KG1 (cell line): Measurements from ENCODE around the gene ZNF765.
"Not testable (repeated sequence)": the region's sequence is repeated elsewhere in the genome, so short reads cannot be mapped to it uniquely, and the experiment has no call there.

Experiments
- DNase-seq: peaks from one replicate; lab custom pipeline; 2025; lab: John Stamatoyannopoulos, UW

The ZNF765 gene

GRCh38 chr19:53422551-53422950 is 27.6 kb downstream of the ZNF765 start:
- no peak for DNase-seq

DNA sequence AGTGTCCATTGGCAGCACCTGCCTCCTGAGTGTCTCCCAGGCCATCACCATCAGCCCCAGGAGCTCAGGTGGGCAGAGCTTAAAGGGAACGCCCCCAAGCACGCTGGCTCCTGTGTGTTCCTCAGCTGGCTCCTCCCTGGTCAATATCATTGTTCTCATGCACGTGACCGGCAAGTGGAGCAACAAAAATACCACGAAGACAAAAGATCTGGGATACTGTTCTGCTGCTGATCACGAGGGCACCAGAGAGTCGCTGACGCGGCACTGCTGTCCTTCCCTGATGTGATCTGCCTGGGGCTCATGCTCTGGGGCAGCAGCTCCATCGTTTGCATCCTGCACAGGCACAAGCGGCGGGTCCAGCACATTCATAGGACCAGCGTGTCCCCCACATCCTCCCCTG is 28.1 kb downstream of the ZNF765 start:
- DNase-seq, result not testable (repeated sequence)

- not testable (repeated sequence) for DNase-seq
Observed at GRCh38 chr19:53423680-53424079, 28.7 kb downstream of the ZNF765 start.

- DNase-seq, result peak; percentile 34
Observed at GRCh38 chr19:53424968-53425597, 30.1 kb downstream of the ZNF765 start.

- DNase-seq, result peak; percentile 82
Observed at GRCh38 chr19:53431399-53432087, 36.6 kb downstream of the ZNF765 start, which contains the start of gene ZNF761. Gene ZNF761, plus strand, starts transcription at chr19:53431984. Its CDS starts 15,285 bp downstream, at chr19:53447269.

GRCh38 chr19:53432088-53432661 is 37.2 kb downstream of the ZNF765 start:
- DNase-seq, result peak; percentile 25

DNA sequence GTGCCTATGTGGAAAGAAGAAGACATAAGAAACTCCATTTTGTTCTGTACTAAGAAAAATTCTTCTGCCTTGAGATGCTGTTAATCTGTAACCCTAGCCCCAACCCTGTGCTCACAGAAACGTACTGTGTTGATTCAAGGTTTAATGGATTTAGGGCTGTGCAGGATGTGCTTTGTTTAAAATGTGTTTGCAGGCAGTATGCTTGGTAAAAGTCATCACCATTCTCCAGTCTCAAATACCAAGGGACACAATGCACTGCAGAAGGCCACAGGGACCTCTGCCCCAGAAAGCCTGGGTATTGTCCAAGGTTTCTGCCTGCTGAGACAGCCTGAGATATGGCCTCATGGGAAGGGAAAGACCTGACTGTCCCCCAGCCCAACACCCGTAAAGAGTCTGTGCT is 48.9 kb downstream of the ZNF765 start:
- not testable (repeated sequence) for DNase-seq

DNA sequence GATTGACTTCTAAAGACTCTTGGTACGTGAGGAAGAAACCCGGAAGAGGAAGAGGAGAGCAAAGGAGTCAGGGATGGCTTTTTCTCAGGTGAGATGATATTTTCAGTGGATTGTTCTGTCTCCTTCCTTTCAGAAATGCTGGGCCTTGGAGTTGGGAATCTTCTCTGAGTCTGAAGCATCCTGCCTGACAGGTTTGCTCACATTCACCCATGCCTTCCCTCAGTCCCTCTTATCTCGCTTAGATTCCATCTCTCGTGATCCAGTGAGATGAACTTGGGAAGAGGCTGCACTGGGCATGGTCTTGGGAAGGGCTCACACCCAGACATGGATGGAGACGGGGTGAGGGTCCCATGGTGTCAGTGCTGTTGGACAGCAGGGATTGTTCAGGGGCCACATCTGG is 52.2 kb downstream of the ZNF765 start:
- DNase-seq, result not testable (repeated sequence)

GRCh38 chr19:53455828-53456227 is 60.9 kb downstream of the ZNF765 start:
- DNase-seq, result no peak

GRCh38 chr19:53460131-53460721 is 65.3 kb downstream of the ZNF765 start:
- not testable (repeated sequence) for DNase-seq

DNA sequence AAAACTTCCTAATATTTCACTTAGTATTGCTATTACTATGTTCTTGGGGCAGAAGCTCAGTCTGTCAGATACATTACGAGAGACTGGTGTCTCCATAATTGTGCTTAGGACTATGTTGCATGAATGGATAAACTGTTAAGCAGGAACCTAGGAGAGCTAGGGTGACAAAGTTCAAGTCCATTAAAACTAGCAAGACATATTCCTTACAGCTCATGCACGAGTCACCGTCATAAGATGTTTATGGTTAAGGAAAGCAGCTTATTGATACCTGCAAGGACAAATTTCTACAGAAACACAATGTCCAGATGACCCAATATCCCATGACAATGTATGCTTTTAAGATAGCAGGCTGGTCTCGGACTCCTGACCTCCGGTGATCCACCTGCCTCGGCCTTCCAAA is 66.9 kb downstream of the ZNF765 start:
- no peak for DNase-seq

DNA sequence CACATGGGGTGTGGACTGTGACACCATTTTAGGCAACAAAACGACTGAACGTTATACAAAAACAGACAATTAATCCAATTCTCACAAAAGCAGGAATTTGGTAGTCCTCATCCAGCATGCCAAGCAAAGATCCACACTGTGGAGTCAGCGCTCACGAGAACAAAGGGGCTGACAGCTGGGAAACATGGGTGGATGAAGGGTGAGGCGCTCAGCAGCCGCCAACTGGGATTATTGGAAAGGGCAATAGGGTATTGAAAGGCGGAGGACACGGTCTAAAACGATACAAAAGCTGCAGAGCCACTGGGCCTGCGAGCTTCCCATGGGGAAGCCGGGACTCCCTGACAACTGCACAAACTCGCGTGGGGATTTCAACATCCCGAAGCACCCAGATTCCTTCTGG is 67.9 kb downstream of the ZNF765 start:
- DNase-seq, result no peak

DNA sequence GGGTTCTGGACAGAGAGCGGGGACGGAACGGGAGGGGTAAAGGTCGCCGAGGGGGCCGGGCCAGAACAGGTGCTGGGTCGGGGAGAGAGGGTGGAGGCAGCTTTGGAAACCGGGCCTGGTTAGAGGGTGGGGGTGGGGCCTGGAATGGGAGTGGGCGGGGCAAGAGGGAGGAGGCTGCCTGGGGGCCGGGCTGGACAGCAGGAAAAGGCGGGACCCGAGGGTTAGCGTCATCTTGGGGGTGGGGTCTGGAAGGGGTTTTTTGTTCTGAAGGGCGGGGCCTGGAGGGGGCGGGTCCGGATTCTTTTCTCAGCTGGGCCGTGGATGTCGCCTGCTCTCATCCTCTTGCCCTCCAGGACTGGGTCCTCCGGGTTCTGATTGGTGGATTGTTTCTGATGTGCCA is 68.3 kb downstream of the ZNF765 start:
- no peak for DNase-seq

GRCh38 chr19:53466726-53467484 is 72.0 kb downstream of the ZNF765 start:
- DNase-seq, result no peak

GRCh38 chr19:53467485-53468262 is 72.7 kb downstream of the ZNF765 start, which contains the start of gene ZNF813:
Gene ZNF813, plus strand, starts transcription at chr19:53467733. Its CDS starts 16,090 bp downstream, at chr19:53483823.
- DNase-seq, result peak; percentile 84

DNA sequence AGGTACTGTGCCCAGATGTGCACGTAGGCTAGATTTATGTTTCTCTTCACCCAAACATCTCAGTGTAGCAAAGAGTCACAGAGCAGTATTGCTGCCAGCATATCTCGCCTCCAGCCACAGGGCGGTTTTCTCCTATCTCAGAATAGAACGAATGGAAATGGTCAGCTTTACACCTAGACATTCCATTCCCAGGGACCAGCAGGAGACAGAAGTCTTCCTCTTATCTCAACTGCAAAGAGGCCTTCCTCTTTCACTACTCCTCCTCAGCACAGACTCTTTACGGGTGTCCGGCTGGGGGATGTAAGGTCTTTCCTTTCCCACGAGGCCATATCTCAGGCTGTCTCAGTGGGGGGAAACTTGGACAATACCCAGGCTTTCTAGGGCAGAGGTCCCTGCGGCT is 73.7 kb downstream of the ZNF765 start:
- not testable (repeated sequence) for DNase-seq

- DNase-seq, result no peak
Observed at GRCh38 chr19:53471916-53472315, 77.0 kb downstream of the ZNF765 start.

DNA sequence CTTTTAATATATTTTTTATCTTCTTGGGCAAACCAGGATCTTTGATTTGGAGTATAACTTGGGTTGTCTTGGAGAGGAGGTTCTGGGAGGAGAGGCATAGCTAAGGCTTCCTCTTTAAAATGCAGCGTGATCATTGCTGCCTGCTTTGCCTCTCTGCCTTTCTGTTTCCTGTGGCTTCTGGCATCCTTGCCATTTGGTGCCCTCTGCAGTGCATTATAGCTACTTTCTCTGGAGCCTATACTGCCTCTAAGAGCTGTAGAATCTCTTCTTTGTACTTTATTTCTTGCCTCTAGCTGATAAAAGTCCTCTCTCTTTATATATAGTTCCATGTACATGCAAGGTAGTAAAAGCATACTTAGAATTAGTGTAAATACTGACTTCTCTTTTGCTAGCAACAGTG is 79.9 kb downstream of the ZNF765 start:
- DNase-seq, result peak; percentile 20

- not testable (repeated sequence) for DNase-seq
Observed at GRCh38 chr19:53475470-53475869, 80.5 kb downstream of the ZNF765 start.
